Middle frontal gyrus (tissue), 1 donor: ENCODE results near the gene TMEM74B.
"Not testable (repeated sequence)": the region's sequence is repeated elsewhere in the genome, so short reads cannot be mapped to it uniquely, and the experiment has no call there.

Experiments used
- DNase-seq: peaks from one replicate; pipeline ENCODE4 v3.0.0-alpha.2; 2015; ENCODE audit warnings: low spot score; ENCODE audit errors: extremely low spot score

The TMEM74B gene

DNA sequence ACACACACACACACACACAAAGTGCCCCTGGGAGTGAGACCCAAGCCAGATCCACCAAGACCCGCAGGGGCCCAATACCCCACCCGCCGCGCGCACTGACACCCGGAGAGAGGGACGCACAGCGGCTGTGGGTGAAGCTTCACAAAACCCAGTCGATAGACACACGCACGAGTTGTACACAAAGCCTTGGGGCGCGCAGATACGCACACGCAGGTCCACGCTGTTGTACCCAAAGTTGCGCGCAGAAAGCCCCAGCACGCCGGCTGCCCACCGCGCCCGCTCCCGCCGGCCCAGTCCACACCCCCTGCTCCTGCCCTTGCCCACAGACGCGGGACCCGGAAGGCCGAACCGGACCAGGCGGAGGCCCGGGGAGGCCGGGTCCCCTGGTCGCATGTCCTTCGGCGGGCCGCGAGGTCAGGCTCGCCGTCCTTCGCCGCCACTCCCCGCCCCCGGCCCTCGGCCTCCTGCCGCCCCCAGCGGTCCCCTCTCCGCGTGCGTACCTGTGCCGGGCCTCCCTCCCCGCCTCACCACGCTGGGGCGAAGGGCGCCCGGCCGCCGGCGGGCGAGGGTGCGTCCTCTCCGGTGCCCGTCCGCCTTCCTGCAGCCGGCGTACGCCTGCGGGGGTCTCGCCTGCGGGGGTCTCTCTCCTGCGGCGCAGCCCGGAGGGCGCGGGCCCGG lies at the start of gene TMEM74B:
TSS of gene TMEM74B (minus strand) at position 344 of the 678 bp plus-strand sequence. CDS start 1,180 bp downstream, outside the sequence.
- DNase-seq, result no peak

DNA sequence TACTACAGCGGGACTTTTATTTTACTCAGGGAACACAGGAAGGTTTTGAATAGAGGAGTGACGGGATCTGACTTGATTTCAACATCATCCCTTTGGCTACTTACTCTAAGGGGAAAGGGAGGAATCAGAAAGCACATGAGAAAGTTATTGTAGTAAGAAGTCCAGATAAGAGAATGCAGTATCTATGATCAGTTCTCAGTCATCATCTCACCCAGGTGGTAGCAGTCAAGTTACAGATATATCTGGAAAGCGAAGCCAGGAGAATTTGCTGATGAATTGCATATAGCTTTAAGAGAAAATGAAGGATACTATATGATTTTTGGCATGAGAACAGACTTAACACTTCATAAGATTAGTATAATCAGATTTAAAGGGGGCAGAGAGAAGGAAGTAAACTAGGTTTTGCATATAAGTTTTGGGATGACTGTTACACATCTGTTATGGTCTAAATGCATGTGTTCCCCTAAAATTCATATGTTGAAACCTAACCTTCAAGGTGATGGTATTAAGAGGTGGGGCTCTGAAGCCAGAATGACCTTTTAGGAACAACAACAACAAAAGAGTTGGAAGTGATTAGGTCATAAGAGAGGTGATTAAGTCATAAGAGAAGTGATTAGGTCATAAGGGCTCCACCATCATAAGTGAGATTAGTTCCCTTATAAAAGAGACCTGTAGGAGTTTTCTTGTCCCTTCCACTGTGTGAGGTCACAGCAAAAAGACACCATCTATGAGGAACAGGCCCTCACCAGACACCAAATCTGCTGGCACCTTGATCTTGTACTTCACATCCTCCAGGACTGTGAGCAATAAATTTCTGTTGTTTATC lies 47.7 kb upstream of the TMEM74B start:
- DNase-seq, result no peak

DNA sequence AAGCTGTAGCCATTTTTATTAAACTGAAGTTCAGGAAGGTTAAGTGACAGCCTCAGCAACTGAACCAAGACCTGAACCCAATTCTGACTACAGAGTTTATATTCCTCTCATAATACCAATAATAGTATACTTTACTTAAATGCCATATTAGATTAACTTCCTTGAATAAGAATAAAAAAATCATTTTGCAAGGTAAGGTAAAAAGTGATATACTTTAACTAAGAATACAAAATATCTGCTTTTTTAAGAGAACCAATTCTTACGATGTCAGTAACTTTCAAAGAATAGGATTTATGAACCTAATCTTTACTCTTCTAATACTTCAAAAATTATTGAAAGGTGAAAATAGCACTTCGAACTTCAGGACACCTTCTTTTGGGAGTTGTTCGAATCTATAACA lies 44.8 kb upstream of the TMEM74B start:
- no peak for DNase-seq

DNA sequence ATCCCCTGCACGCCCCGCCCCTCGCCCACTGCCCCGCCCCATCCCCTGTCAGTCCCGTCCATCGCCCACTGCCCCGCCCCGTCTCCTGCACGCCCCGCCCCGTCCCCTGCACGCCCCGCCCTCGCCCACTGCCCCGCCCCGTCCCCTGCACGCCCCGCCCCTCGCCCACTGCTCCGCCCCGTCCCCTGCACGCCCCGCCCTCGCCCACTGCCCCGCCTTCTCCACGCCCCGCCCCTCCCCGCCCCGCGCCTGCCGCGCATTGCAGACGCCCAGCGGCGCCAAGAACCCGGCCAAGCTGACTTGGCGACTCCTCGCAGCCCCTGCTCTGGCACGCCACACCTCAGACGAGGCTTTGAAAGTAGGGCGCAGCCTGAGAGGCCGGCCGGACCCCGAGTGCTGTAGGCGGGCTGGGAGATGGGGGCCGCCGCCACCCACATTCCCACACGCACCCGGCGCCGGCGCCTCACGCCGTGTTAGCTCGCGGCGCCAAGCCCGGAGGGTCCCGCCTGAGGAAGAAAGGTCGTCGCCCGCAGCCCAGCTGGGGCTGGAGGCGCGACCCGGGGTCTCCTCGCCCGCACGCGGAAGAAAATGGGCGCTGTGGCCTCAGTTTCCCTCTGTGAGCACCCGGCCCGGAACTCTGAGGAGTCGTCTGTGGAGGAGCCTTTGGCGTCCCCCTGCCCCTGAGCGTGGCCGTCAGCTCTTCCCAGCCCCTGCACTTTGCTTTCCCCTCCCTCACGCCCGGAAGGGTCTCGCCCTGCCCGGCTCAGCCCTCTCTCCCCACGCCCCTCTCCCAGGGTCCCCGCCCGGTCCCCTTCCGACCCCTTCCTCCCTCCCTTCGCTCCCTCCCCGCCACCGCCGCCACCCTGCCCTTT lies 41.2 kb upstream of the TMEM74B start, which contains the start of gene RAD21L1:
TSS of gene RAD21L1 (plus strand) at position 262 of the 872 bp plus-strand sequence. CDS start 2,410 bp downstream, outside the sequence.
- no peak for DNase-seq

DNA sequence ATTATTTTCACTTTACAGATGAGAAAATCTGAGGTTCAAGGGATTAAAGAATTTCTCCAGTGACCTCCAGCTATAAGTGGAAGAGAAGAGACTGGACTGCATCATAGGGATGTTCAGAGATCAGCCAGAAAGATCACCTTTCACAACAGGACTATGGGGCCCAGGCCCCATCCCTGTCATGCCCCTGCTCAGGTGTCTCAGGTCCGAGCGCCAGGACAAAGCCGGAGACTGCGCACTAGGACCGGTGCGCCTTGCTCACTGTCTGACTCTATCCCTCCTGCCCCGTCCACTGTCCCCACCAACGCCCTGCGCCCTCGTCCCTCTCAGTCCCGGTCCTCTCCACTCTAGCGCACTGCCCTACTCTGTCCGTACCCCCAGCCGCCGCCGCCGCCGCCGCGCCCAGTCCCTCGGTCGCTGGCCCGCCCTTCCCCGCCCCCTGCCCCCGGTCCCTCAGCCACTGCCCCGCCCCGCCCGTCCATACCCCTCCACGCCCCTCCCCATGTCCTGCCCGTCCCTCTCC lies 40.5 kb upstream of the TMEM74B start:
- no peak for DNase-seq

DNA sequence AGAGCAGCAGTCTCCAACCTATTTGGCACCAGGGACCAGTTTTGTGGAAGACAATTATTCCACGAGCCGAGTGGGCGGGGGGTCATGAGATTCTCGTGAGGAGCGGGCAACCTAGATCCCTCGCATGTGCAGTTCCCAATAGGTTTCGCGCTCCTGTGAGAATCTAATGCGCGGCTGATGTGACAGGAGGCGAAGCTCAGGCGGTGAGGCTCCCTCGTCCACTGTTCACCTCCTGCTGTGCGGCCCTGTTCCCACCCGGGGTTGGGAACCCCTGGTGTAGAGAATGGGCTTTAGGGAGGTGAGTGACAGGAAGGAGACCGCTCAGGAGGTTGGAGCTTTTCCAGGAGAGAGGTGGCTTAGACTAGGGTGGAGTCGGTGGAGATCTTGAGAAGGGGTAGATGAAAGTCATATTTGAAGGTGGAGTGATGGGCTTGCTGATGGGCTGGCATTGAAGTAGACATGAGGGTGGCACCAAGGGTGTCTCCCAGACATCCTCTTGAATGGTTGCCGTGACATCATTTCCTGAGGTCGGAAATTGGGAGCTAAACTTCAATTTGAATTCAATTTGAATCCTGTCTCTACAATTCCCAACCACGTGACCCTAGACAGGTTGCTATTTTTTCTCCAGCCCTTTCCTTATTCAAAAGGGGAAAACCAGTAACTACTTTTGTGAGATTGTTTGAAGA lies 39.6 kb upstream of the TMEM74B start:
- no peak for DNase-seq

DNA sequence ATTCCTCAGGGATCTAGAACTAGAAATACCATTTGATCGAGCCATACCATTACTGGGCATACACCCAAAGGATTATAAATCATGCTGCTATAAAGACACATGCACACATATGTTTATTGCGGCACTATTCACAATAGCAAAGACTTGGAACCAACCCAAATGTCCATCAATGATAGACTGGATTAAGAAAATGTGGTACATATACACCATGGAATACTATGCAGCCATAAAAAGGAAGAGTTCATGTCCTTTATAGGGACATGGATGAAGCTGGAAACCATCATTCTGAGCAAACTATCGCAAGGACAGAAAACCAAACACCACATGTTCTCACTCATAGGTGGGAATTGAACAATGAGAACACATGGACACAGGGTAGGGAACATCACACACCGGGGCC lies 38.0 kb upstream of the TMEM74B start:
- not testable (repeated sequence) for DNase-seq

DNA sequence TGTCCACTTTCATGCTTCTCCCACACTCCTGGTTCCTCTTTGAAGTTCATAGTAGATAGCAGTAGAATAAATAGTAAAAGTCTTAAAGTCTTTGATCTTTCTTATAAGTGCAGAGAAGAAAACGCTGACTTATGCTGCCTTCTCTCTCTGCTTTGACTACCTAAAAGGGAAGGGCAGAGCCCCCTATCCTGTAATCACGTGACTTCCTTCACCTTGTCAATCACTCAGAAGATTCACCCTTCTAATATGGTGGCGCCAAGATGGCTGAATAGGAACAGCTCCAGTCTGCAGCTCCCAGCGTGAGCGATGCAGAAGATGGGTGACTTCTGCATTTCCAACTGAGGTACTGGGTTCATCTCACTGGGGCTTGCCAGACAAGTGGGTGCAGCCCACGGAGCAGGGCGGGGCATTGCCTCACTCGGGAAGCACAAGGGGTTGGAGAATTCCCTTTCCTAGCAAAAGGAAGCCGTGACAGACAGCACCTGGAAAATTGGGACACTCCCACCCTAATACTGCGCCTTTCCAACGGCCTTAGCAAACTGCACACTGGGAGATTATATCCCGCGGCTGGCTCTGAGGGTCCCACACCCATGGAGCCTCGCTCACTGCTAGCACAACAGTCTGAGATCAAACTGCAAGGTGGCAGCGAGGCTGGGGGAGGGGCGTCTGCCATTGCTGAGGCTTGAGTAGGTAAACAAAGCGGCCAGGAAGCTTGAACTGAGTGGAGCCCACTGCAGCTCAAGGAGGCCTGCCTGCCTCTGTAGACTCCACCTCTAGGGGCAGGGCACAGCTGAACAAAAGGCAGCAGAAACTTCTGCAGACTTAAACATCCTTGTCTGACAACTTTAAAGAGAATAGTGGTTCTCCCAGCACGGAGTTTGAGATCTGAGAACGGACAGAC lies 32.0 kb upstream of the TMEM74B start:
- not testable (repeated sequence) for DNase-seq

DNA sequence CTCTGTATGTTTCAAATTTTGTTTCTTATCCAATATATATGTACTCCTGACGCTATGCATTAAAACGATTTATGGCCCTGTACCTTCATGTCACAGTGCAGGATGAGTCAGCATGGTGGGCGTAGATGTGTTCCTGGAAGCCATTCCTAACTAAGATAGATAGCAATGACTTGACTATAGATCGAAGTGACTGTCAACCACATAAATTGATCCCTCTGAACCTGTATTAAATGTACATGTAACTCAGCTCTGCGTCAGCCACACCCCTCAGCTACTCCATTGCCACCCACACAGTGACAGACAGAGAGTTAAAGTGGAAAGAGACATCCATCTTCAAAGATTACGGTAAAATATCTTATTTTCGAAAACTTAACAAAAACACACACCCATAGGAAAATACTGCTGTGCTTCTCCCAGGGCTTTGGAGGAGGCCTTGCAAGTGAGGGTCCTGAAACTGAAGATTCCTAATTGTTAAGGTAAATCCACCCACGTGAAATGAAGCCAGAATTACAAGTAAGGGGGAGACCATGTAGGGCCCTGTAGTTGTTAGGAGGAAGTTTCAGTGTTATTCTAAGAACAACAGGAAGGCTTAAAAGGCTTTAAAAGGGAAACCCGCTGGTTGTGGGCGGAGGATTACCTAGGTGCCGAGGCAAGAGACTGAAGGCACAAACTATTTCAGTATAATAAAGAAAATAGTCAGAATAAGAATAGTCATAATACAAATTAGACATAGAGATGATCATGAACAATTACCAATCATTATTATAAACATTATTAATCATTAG lies 30.8 kb upstream of the TMEM74B start:
- no peak for DNase-seq

DNA sequence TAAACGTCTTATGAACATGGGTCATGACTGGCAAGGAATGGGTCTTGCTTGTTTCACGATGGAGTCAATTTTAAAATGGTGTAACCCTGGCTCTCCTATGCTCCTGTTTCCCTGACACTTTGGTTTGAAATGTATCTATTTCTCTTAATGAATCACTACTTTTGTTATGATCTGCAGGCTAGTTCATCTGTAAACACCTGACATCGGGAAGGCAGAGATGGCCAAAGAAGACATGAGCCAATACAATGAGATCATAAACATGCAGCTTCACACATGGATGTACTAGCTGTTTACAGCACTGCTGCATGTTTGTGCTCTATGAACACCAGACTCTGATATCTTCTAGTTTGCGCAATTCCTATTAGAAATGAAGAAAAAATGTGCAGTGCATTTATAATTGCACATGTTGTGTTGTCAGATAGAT lies 30.1 kb upstream of the TMEM74B start:
- no peak for DNase-seq

DNA sequence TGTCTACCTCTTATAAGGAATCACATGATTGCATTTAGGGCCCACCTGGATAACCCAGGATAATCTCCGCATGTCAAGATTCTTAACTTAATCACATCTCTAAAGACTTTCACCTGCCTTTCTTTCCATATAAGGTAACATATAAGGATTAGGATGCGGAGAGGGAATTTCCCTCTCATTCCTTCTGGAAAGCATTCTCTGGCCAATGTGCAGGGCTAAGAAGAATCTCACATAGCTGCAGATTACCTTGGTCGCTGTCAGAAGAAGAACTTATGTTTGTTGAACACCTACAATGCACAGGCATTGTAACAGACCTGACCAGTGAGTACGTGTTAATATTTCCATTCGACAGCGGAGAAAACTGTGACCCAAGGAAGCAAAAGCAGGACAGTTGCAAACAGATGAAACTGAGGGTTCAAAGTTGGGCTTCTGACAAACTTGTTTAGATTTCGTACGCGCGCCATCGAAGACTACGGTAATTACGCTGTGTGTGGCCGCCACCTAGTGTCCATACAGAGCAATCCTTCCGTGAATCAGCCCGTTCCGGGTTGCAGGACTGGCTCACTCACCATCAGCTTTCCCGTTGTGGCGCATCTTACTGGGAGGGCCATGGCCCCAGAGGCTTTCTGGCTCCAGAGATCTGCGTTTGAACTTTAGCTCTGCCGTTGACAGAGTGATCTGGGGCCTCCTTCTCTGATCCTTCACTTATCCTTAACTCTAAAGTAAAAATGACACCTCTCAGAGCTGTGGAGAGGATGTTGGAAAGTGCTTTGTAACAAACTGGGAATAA lies 28.0 kb upstream of the TMEM74B start:
- DNase-seq, result peak; percentile 62

DNA sequence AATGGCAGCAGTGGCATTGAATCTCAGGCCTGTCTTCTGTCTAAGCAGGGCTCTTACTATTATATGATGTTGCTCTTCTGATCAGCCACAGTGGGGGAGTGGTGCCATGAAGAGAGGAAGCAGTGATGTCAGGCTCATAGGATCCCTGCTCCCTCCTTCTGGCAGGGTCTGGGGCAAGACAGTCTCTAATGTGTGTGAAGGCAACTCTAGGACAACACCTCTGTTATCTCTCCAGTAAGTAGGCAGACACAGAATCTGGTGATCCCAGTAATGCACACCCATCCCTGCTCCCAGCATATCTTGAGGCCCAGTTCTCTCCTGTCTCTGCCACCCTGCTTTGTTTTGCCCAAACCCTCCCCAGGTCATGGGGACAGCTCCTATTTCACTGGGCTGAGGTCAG lies 27.2 kb upstream of the TMEM74B start:
- DNase-seq, result no peak

DNA sequence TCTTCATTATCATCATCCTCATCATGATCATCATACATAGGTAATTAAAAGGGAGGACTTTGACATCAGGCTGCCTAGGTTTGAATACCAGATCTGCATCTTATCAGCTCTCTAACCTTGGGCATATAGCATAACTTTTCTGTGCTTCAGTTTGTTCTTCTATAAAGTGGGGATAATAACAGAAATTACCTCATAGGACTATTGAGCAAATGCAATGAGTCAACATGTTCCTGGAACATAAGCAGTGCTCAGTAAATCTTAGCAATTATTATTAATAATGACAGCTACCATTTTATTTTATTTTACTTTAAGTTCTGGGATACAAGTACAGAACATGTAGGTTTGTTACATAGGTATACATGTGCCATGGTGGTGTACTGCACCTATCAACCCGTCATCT lies 25.7 kb upstream of the TMEM74B start:
- DNase-seq, result no peak

DNA sequence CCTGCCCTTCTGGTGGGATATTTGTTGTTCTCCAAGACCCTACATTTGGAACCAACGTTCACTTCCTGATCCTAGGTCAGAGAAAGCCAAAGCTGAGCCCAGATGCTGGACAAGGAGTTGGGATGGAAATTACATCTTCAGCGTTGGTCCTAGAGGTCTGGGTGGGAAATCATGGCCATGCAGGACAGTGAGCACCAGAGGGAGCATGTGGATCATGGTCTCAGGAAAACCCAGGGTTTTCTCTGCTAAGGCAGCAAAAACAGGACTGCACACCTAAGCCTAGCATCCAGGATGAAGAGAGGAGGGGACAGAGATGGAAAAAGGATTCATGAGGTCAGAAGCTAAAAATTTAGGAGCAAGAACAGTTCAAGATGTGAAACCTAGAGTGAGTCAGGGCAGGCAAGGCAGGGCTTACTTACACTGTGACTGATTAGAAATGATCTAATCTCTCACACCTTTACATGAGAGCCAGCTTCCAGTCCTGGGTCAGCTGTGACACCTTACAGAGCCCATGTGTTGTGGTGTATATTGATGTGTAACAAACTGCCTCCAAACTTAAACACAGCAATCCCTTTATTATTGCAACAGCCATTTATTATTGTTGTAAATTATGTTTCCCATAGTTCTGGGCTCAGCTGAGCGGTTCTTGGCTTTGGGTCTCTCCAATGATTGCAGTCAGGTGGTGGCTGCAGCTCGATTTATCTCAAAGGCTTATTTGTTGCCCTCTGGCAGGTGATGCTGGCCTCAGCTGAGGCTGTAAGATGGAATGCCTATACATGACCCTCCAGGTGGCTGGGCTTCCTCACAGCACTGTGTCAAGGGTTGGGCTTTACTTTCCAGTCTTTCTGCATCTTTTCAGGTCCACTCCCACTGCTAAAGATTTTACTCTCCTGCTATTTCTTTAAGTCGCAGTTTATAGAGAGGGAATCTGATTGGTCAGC lies 24.9 kb upstream of the TMEM74B start:
- DNase-seq, result no peak

DNA sequence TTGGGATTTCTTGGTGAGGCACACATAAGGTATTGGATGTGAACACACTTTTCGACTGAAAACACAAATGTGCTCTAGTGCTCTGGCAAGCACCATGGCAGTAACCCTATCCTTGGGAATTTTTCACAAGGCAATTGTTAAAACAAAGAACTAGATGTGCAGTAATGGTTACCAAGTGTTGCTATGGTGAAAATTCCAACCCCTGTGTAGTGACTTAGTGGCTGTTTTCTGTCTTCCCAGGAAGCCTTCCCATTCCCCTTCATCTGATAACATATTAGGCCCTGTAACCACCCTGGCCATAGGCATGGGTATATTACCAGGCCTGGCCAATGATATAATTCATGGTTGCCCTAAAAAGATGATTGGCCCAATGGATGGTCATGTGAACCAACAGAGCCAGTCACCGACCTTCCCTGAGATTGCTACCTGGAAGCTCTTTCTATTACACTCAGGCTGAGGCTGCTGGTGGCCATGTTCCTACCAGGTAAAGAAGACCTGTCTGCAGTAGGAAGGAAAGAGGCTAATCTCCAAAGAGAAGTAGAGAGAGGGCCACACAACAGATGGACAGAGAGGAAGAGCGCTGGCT lies 22.6 kb upstream of the TMEM74B start:
- DNase-seq, result no peak

DNA sequence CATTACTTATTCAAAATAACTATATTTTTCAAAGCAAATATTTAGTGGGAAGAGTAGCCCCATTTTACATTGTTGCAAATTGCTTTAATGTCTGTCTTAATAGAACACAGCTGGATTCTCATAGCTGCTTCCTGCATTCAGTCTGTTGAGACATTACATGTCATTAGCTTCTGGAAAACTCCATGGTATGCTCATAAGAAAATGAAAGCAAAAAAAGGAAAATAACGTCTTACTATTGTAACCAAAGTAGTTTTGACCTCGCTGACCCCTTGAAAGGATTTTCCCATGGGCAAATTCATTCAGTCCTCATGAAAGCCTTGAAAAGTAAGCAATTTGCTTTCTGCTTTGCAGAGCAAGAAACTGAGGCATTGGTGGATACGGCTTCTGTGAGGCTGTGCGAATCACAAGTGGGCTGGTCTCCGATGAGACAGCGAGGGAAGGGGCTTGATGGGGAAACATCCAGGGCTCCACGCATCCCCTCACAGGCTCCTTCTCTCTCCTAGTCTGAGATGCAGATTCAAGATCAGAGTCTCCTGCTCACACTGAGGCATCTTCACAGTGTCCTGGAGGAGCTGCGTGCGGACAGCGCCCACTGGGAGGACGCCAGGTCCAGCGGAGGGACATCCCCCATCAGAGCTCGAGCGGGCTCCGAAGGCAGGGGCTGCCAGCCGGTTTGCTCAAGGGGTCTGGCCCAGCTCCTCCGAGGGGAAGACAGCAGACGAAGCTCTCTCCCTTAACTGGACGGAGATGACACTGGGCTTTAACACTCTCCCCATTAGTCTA lies 21.8 kb upstream of the TMEM74B start:
- no peak for DNase-seq
